GM21619 (cell line): ENCODE results near the gene HBQ1.
"Not testable (repeated sequence)": the region's sequence is repeated elsewhere in the genome, so short reads cannot be mapped to it uniquely, and the experiment has no call there.

ENCODE experiments used
- ATAC-seq: cut with Tn5 transposase; IDR thresholded peaks from one replicate; pipeline ENCODE4 v1.9.1; 2021; ENCODE audit not compliant: unreplicated experiment

HBQ1 gene

GRCh38 chr16:160242-160641 lies 20.0 kb upstream of the HBQ1 start:
- not testable (repeated sequence) for ATAC-seq

DNA sequence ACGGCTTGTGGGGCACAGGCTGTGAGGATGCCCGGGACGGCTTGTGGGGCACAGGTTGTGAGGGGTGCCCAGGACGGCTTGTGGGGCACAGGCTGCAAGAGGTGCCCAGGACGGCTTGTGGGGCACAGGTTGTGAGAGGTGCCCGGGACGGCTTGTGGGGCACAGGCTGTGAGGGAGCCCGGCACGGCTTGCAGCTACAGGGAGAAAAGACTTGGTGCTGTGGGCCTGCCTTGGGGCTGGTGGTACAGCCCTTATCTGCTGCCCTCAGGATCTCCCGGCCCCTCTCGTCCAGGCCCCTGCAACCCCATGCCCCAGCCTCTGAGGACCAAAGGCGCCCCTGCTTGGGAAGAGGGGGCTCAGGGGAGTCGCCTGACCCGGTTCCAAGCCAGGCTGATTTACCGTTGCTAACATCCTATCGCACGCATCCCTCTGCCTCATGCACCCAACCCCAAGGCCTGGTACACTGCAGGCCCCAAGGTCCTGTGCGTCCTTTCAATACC lies 19.5 kb upstream of the HBQ1 start:
- ATAC-seq: no peak

DNA sequence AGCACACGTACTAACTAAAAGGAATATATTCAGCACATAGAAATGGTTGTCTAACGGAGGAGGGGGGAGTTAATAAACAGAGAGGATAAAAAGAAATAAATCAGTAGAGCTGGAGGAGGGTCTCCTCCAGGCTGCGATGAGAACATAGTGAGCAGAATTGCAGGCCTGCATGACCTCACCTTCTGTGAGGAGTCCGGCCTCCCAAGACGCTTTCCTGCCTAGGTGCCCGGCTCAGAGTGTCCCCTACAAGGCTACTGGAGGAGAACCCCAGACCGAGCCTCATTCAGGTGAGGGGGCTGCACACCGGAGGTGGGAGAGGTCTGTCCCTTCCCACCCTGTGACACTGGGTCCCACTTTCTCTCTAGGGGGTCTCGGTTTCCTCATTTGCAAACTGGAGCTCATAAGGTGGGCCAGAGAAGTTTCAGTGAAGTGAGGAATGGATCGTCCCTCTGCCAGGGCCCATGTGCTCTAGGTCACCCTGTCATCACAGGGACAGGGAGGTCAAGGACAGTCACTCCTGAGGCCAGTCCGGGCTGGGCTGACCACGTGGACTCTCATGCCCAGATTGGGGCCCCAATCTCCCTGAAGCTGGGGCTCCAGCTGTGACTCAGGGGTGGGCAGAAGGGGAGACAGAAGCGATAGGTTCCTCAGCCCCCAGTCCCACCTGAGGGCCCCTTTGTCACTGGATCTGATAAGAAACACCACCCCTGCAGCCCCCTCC lies 17.8 kb upstream of the HBQ1 start:
- ATAC-seq: no peak

- not testable (repeated sequence) for ATAC-seq
Measured at GRCh38 chr16:163139-163538, 17.1 kb upstream of the HBQ1 start.

- not testable (repeated sequence) for ATAC-seq
Measured at GRCh38 chr16:163696-164095, 16.6 kb upstream of the HBQ1 start.

DNA sequence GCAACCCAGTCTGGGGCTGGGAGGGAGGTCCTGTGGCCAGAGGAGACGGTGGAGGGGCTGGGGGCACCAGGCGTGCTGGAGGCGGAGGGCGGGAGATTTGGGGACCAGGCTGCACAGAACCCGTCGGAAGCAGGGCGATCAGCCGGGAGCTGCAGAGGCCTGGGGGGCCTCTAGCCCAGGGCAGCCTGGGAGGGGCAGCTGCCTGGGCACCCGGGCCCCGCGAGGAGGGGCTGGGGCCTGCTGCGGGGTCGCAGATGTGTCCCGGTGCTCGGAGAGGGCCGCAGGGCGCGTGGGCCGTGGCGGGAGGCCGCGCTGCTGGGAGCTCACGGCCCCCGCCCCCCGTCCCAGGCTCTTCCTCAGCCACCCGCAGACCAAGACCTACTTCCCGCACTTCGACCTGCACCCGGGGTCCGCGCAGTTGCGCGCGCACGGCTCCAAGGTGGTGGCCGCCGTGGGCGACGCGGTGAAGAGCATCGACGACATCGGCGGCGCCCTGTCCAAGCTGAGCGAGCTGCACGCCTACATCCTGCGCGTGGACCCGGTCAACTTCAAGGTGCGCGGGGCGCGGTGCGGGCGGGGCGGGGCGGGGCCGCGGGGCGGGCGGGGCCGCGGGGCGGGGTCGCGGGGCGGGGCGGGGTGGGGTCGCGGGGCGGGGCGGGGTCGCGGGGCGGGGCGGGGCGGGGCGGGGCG lies 16.0 kb upstream of the HBQ1 start:
- not testable (repeated sequence) for ATAC-seq

DNA sequence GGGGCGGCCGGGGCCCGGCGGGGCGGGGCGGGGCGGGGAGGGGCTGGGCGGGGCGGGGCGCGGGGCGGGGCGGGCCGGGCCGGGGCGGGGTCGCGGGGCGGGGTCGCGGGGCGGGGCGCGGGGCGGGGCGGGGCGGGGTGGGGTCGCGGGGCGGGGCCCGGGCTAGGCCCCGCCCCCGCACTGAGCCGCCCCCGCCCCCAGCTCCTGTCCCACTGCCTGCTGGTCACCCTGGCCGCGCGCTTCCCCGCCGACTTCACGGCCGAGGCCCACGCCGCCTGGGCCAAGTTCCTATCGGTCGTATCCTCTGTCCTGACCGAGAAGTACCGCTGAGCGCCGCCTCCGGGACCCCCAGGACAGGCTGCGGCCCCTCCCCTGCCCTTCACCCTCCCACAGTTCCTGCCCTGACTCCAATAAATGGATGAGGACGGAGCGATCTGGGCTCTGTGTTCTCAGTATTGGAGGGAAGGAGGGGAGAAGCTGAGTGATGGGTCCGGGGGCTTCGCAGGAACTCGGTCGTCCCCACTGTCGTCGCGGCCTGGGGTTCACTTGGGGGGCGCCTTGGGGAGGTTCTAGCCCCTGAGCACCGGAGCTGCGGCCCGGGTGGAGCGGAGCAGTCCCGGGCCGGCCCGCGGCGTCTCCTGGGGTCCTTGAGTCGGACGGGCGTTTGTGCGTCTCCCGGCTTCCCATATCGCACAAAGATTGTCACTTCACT lies 15.3 kb upstream of the HBQ1 start:
- ATAC-seq: no peak

GRCh38 chr16:165539-166374 lies 14.5 kb upstream of the HBQ1 start, which contains the start of gene HBM:
Gene HBM, plus strand, starts transcription at chr16:165978. Its CDS starts 20 bp downstream, at chr16:165998.
- ATAC-seq: no peak

- ATAC-seq: no peak
Measured at GRCh38 chr16:166375-167121, 13.7 kb upstream of the HBQ1 start.

- no peak for ATAC-seq
Measured at GRCh38 chr16:167122-167690, 13.1 kb upstream of the HBQ1 start.

GRCh38 chr16:168424-168823 lies 11.8 kb upstream of the HBQ1 start:
- no peak for ATAC-seq

DNA sequence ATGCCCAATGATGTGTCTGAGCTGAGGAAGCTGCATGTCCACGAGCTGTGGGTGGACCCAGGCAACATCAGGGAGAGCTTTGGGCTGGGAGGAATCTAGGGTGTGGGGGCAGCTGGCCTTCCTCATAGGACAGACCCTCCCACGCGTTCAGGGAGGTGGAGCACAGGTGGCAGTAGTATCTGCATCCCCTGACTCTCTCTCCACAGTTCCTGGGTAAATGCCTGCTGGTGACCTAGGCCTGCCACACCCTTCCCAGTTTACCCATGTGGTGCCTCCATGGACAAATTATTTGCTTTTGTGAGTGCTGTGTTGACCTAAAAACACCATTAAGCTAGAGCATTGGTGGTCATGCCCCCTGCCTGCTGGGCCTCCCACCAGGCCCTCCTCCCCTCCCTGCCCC lies 11.2 kb upstream of the HBQ1 start:
- ATAC-seq: no peak

GRCh38 chr16:170088-170507 lies 10.2 kb upstream of the HBQ1 start:
- ATAC-seq: not testable (repeated sequence)

GRCh38 chr16:170788-171187 lies 9.5 kb upstream of the HBQ1 start:
- ATAC-seq: no peak

GRCh38 chr16:172374-172941 lies 7.8 kb upstream of the HBQ1 start, which contains the start of gene HBA2:
Gene HBA2, plus strand, starts transcription at chr16:172876. Its CDS starts 37 bp downstream, at chr16:172913.
- ATAC-seq: not testable (repeated sequence)

GRCh38 chr16:173211-173854 lies 6.9 kb upstream of the HBQ1 start:
- ATAC-seq: not testable (repeated sequence)

GRCh38 chr16:173928-174769 lies 6.1 kb upstream of the HBQ1 start:
- not testable (repeated sequence) for ATAC-seq
